Measurements from ENCODE around the gene RHOD.

GRCh38 chr11:67048515-67049130 lies 8.0 kb upstream of the RHOD start:
- TF ChIP-seq OSR1 (CRISPR knock-in tag; IDR thresholded peaks at IDR 0.05) (no peak), ZC3H10 (CRISPR knock-in tag; IDR thresholded peaks at IDR 0.05) (no peak), ARNTL (CRISPR knock-in tag; IDR thresholded peaks at IDR 0.05; ENCODE audit: borderline replicate concordance, low read depth) (no peak), CSDC2 (CRISPR knock-in tag; IDR thresholded peaks at IDR 0.05) (no peak), ZNF70 (CRISPR knock-in tag; IDR thresholded peaks at IDR 0.05) (no peak), TOX (CRISPR knock-in tag; IDR thresholded peaks at IDR 0.05; ENCODE audit: borderline replicate concordance) (no peak), PATZ1 (CRISPR knock-in tag; IDR thresholded peaks at IDR 0.05; ENCODE audit: borderline replicate concordance) (no peak), ZFP3 (CRISPR knock-in tag; IDR thresholded peaks at IDR 0.05) (no peak), GLIS3 (CRISPR knock-in tag; IDR thresholded peaks at IDR 0.05) (no peak), TCF4 (CRISPR knock-in tag; IDR thresholded peaks at IDR 0.05; ENCODE audit: borderline replicate concordance) (no peak), RARB (CRISPR knock-in tag; IDR thresholded peaks at IDR 0.05) (no peak), CSRNP3 (CRISPR knock-in tag; IDR thresholded peaks at IDR 0.05) (no peak), CREB5 (CRISPR knock-in tag; IDR thresholded peaks at IDR 0.05; ENCODE audit: low read depth) (no peak)

Data from SK-N-SH treated with all-trans-retinoic acid at 6 μM for 48 hours (cell line).